GM19324 (cell line): ENCODE measurements around the gene RYR3.
A peak's percentile ranks its signal among the peaks of the same experiment; 100 is the strongest.

ENCODE experiments used
- ATAC-seq: cut with Tn5 transposase; IDR thresholded peaks from one replicate; pipeline ENCODE4 v1.9.1; 2021; ENCODE audit warnings: mild to moderate bottlenecking, moderate library complexity; ENCODE audit not compliant: unreplicated experiment, low FRiP score

RYR3 gene

DNA sequence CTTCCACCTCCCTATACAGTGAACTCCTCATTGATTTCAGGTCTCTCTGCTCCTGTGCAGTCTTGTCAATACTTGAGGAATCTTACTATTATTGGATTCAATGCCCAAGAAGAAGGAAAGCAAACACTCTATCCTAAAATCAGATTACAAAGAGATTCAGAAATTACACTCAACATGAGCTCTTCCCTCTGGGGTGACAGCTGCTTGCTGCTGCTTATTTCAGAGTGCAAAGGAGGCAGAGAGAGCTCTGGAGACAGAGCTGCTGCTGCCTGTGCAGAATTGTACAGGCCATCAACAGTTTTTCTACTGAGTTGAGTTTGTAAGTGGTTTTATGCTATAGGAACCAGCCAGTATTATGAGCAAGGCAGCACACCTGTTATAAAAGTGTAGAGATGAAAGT, 7.1 kb downstream of the RYR3 start:
- ATAC-seq, result no peak

DNA sequence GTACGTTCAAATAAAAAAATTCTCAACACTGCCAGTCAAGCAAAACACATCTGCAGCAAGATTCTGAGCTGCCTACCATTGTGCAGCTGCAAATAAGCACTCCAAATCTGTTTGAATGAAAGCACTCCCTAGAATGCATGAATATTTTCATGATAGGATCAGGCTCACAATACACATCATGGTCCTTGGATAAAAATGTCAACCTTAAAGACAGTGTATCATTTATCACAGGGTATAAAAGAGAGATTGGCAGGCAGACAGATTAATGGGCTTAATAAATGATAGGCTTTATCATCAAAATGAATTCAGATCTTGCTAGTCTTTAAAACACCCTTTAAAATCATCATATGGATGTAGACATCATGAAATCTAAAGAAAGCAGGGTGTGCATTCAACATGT, 9.2 kb downstream of the RYR3 start:
- no peak for ATAC-seq

DNA sequence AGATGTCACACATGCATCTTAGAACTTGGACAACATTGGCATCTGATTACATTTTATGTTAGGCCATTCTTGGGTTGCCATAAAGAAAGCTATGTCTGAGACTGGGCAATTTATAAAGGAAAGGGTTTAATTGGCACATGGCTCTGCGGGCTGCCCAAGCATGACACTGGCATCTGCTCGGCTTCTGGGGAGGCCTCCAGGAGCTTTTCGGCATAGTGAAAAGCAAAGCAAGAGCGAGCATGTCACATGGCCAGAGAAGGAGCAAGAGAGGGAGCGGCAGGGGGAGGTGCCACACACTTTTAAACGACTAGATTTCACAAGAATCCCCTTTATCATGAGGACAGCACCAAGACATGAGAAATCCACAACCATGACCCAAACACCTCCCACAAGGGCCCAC, 11.3 kb downstream of the RYR3 start:
- no peak for ATAC-seq

DNA sequence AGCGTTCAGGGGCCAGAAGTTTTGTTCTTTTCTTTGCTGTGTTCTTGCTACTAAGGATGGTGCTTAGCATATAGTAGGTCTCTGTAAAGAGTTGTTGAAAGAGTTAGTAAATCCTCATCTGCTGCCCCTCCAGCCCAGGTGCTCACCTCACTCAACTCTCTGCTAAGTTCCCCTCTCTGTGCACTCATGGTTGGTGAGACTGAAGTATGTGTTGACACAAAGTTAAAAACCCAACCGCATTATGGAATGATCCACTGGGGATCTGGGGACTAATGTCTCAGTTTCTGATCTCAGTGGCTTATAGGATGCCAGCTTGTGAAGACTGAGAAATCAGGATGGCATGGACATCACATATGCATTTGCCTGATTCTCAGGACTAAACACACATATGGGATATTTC, 13.8 kb downstream of the RYR3 start:
- no peak for ATAC-seq

DNA sequence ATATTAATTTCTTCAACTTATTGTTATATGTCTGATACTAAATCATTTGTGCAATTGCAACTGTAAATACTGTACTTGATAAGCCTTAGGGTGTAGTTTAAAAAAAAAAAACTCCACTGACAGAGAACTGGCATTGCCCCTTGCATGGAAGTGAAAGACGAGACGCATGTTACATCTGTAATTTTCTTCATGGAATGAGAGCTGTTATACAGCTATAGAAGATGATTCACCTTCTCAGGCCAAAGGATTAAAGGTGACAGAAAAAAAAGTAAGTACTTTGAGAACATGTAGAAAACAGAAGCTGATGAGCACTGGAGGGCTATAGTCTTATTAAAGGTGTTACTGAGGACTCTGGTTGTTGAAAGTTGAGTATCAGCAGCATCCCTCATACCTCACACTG, 16.1 kb downstream of the RYR3 start:
- no peak for ATAC-seq

DNA sequence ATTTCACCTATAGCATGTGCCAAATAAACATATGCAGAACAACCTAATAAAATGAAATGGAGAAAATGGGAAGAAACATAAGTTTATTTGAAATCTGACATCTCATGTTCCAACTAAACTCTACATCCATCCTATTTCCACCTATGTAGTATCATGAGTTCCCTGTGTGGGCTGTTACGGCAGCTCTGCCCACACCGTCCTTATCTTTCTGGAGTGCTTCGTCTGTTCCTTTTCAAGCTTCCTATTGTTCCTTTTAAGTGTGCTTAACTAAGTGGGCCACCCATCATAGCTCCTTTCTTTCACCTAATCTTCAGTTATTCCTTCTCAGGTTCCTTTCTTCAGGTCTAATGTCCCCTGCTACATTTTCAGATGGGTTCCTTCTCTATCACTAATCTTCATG, 17.3 kb downstream of the RYR3 start:
- no peak for ATAC-seq

DNA sequence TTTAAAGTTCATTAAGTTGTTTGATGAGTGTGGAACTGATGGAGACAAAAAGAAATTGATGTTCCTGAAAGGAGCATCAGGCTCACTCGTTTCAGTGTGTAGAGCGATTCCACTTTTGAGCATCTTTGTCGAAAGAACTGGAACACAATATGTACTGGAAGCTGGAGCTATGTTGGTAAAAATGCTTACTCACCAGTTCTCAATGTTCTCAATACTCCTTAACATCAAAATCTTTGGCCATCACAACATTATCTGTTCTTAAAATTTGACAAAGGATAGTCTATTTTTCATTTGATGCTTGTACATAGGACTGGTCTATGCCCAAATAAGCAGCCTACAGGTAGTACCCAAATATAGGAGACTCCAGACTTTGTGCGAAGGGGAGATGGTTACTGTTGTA, 18.7 kb downstream of the RYR3 start:
- no peak for ATAC-seq

DNA sequence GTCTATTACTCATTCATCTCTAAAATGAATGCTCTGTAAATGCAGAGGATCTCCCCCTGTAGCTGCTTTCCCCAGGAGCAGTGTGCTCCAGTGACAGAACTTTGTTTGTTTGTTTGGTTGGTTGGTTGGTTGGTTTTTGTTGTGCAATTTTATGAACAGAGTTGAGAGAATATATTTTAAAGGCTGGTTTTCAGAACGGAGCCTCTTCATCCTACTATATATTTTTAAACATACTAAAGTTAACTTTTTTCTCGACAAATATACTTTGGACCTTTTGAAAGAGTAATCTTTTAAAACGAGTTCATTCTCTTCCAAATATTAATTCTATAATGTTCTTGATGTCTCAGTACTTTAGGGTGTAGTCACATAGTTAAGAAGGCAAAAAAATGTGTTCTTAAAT, 20.2 kb downstream of the RYR3 start:
- ATAC-seq, result no peak

DNA sequence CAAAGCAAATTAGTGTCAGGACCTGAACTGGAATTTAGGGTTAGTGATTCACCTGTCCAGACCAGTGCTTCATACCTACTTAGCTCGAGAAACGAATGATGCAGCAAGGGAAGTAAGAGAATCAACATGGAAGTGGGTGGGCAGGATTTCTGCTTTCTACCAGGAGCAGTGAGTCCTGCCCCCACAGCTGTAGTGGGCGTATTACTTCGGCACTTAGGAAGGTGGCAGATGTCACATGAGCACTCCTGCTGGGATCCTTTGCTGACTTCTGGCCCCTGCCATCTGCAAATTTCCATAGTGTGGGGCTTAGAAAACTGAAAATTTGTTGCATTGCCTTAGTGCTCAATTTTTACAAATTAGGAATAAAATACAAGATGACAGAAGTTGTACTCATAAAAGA, 31.2 kb downstream of the RYR3 start:
- ATAC-seq, result no peak

DNA sequence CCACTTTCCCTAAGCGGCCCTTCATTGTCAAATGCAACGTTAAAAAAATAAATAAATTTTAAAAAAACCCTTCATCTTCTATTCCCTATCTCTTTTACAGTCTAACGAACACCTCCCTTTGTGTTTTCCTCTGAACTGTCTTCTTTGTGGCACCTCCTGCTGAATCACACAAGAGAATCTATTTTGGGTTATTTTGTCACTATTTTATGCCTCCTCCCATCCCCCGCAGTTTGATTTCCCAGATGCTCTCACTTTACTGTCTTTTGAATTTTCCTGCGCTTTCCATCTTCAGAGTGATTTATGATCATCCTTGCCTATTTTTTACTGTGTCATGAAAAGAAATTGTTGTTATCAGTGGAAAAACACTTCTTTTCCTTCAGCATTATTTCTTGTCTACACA, 32.5 kb downstream of the RYR3 start:
- ATAC-seq, result no peak

DNA sequence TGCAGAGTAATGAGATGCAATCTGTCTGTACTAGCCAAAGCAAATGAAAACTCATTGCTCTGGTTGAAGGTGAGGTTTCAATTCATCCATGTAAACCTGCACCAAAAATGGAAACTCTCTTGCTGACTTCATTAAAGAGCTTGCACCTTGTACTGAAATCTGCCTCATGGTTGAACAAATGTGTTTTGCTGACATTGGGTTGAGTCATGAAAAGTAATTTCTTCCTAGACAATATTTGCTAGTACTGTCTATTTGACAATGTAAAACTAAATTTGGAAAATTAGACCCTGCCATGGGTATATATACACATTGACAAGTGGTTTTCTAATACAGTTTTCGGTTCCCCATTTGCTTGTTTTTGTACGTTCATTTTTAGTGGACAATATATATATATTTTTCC, 33.3 kb downstream of the RYR3 start:
- ATAC-seq, result peak; percentile 53

DNA sequence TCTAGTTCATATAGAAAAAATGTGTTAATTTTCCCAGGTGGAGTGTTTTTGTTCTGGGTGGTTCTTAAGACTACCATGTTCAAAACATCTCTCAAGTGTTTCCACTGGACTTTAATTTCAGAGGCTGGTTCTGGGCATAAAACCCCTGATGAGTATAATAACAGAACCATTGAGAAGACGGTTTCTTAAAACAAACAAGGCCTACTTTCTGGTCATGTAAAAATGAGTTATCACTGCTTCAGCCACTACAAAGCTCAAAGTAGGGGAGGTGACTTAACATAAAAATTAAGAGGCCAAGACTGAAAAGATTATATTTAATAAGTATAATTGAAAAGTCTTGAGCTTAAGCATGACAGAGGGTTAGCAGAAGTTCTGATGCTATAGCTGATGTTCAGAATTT, 33.8 kb downstream of the RYR3 start:
- ATAC-seq, result no peak

DNA sequence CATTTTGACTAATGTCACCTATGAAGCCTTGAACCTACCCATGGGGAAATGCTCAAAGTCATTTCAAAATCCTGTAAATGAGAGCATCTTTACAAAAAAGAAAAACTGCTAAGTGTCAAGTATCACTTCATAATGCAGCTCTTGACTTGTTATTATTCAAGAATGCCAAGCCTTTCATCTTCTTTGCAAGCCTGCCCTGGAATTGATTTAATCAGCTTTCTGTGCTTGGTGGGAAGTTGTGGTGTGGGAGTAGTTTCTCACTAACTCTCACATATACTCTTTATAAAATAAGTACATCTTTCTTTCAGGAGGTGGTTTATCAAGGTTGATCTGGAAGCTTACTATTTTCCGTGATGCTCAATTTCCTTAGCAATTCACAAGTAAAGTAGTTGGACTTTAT, 43.6 kb downstream of the RYR3 start:
- no peak for ATAC-seq

DNA sequence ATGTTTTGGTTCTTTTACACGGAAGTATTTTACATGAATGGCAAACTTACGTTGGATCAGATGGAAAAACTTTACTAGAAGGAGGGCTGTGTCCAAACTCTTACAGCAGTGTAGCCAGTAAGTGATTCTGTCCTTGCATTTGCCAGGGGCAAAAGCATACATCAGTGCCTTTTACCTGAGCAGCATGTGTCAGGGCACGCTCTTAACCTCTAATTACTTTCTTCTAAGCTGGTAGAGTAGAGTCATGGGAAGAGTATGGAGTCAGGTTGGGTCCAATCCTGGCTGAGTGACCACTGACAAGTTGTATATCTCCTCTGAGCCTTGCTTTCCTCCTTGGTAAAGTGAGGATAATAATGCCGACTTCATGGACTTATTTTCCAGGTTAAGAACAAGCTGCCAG, 47.1 kb downstream of the RYR3 start:
- ATAC-seq, result no peak

DNA sequence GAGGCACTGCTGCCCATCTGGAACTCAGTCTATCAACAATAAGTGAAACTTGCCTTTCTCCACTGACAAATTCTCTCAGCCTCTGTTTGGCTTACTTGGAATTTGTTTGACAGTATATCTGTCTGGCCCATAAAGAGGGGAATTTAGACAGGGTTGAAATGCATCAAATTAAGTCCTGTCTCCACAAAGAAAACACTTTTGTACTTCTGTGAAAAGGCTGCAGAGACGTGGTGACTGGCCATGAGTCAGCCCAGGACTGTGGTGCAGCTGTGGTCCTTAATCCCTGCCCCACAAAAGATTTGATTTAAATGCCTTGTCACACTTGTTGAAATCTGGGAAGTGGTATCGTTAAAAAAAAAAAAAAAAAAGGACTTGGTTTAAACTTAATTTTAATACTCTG, 47.5 kb downstream of the RYR3 start:
- ATAC-seq, result no peak

DNA sequence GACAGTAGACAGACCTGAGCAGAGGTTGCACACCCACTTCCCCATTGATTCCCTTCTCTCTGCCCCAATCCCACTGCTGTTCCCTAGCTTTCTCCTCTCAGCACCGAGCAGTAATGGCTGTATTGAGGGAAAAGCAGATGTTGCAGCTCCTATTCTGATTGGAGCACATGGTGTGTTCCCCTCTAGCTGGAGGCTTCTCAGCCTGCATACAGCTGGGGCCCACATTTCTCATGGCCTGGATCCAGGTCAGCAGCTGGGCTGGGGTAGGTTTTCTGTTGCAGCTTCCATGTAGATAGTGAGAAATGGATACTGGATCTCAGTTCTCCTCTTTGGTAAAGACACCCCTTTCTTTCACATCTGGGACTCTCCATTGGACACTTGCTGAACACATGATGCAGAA, 50.1 kb downstream of the RYR3 start:
- no peak for ATAC-seq

DNA sequence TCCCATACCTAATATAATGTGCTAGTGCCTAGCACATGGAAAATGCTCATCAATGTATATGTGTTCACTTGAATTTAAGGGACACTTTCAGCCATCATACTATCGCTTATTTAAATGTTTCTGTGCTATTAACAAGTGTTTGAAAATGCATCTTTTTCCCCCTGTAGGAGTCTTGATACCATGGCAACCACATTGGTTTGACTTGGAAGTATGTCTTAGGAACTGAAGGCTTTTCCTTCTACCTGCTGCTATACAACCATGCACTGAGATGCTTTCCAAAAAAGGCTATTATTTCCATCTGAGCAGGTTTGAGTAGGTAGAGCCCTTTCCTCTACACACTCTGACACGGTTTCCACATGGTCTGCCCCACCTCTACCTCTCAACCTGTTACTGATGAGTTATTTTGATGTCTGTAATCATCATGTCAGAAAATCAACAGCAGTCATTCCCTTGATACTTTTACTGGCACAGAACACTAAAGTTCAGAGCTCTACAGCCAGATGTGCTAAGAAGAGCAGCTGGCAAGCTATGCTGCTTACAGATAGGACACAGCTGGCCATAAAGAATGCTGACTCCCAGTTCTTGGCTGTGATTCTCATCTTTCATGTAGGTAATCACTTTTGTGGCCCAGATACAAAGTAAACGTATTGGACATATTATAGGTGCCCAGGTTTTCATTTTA, 59.3 kb downstream of the RYR3 start:
- ATAC-seq, result no peak

DNA sequence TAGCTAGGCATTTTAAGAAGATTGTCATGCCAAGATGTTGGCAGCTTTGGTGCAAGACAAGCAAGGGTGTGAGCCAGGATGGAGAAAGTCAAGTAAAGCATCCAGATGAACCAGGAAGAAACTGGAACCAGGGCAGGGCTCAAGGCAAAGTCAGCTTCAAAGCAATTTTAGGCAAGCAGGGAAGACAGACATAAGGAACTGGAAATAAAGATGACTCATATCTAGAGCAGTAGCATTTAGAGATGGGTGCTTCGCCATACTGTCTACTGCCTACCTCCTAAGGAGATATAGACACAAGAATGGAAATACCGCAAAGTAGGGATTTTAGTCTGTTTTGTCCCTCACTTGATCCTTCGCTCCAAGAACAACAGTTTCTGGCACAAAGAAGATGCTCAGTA, 59.9 kb downstream of the RYR3 start:
- ATAC-seq, result no peak

DNA sequence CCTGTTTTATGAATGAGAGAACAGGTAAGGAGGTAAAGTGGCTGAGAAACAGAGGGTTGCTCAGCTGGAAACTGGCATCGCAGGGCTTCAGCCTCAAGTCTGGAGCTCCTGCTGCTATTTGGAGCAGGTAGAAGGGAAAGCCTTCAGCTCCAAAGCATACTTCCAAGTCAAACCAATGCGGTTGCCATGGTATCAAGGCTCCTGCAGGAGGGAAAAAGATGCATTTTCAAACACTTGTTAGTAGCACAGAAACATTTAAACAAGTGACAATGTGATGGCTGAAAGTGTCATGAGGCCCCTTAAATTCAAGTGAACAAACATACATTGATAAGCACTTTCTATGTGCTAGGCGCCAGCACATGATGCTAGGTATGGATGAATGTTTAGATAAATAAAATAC, 60.4 kb downstream of the RYR3 start:
- ATAC-seq, result no peak

DNA sequence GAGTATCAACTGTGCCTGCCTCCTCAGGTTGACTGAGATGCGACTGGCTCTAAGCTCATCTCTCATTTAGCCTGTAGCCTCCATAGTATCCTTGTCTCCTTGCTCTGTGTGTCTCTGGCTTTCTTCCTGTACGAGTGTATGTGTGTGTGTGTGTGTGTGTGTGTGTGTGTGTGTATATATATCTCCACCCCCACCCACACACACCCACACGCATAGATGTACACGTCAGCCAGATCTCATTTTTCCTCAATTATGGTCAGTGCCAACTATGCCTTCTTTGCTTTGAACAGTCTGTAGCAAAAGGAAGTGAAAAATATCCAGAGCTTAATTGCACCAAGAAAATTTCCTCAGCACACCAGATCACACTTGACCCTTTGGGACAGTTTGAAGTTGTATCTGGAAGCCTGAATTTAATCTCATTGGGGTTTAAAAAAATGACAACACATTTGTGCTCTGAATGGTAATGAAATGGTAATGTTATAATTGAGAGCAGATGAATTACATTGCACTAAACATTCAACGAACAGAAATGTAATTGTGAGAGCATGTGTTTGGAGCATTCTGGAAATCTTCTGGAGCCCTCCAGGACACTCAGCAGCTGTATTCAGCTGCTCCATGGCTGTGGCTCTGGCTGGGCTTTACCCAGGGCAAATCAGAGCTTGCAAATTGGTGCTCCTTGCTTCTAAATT, 63.6 kb downstream of the RYR3 start:
- ATAC-seq, result no peak

DNA sequence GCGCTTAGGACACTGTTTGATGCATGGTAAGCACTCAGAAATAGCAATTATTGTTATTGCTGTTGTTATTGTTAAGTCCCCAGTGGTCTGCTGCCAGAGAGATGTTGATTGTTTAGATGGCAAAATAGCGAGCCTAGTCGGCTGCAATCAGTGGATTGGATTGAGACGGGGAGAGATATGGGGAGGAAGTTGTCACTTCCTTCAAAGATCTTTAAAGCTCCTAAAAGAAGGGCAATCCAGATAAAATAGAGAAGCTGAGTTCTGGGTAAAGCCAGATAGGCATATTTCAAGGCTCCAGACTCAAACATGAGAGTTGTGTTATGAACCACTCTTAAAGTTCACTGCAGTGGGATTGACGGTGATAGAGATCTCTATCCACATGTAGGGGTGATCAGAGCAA, 64.5 kb downstream of the RYR3 start:
- no peak for ATAC-seq

DNA sequence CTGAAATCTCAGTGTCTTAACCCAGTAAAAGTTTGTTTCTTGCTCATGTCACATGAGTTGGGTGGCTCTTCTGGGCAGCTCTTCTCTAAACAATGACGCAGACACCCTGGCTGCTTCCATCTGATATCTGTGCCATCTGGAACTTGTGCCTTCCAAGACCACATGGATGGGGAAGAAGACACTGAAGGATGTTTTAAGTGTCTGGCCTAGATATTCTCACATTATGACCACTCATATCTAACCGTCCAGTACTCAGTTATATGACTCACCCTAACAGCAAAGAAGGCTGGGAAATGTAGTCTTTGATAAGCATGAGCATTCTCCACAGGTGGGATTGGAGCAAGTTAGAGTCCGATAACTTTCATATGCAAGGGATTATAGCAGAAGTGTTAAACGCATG, 66.4 kb downstream of the RYR3 start:
- no peak for ATAC-seq
